SK-N-MC (cell line): Measurements from ENCODE around the gene C22orf15.

Experiments used
- DNase-seq: peaks from one replicate; pipeline ENCODE4 v3.0.0-alpha.2; 2011; ENCODE audit warnings: low read depth, low spot score
- H3K27ac ChIP-seq: fragments of 200-600 bp; sonication (generic); 2 replicates; pipeline ENCODE4 v1.5.1; 2016; ENCODE audit warnings: mixed run types
- H3K36me3 ChIP-seq: fragments of 200-600 bp; sonication (generic); 2 replicates; pipeline ENCODE4 v1.6.1; 2017; ENCODE audit warnings: antibody characterized with exemption, low read length, mixed read lengths; ENCODE audit not compliant: insufficient read depth
- H3K4me3 ChIP-seq: fragments of 200-600 bp; sonication (generic); 2 replicates; pipeline ENCODE4 v1.5.1; 2016
- H3K9ac ChIP-seq: fragments of 200-600 bp; sonication (generic); 2 replicates; pipeline ENCODE4 v1.8.0; 2017; ENCODE audit warnings: mixed run types, mixed read lengths; ENCODE audit not compliant: insufficient read length
- H3K9me3 ChIP-seq: fragments of 200-600 bp; sonication (generic); 2 replicates; pipeline ENCODE4 v1.6.1; 2017; ENCODE audit warnings: low read depth, mild to moderate bottlenecking, antibody characterized with exemption, low read length, moderate library complexity, mixed read lengths
- EZH2 ChIP-seq: fragments of 200-600 bp; sonication (generic); IDR thresholded peaks from one replicate; pipeline ENCODE4 v1.6.1; 2017; ENCODE audit warnings: antibody characterized with exemption
- FOXP2 ChIP-seq: optimal IDR thresholded peaks from 2 replicates; pipeline ENCODE3; 2011; ENCODE audit warnings: mild to moderate bottlenecking, moderate library complexity; ENCODE audit not compliant: insufficient read depth; ENCODE audit errors: extremely low read length, control extremely low read depth
- POLR2AphosphoS5 ChIP-seq: IDR thresholded peaks from 2 replicates; pipeline ENCODE4 v1.6.1; 2012; ENCODE audit warnings: mild to moderate bottlenecking, low read depth, low read length, borderline replicate concordance

C22orf15 gene

GRCh38 chr22:23745791-23746190 lies 17.0 kb upstream of the C22orf15 start:
- H3K4me3 ChIP-seq = no peak overlapping the region
- DNase-seq = no peak
- H3K9me3 ChIP-seq = no peaks in the 10 kb centered on the region
- H3K36me3 ChIP-seq = peaks cover 27% of the 10 kb centered on the region; the same call in 1 of the 2 replicates
- no peak overlapping the region for H3K27ac ChIP-seq
- H3K9ac ChIP-seq = no peak overlapping the region
- TF ChIP-seq EZH2 (no peak), POLR2AphosphoS5 (no peak), FOXP2 (no peak)

- no peak overlapping the region for H3K27ac ChIP-seq
- peak overlapping the region; percentile 97 for H3K4me3 ChIP-seq
- peaks cover 7% of the 10 kb centered on the region; the same call in 1 of the 2 replicates for H3K36me3 ChIP-seq
- TF ChIP-seq FOXP2 (no peak), EZH2 (no peak), POLR2AphosphoS5 (no peak)
- peak overlapping the region; percentile 89 for H3K9ac ChIP-seq
- no peaks in the 10 kb centered on the region for H3K9me3 ChIP-seq
- no peak for DNase-seq
Measured at GRCh38 chr22:23749841-23750301, 12.9 kb upstream of the C22orf15 start.

- Histone ChIP-seq H3K4me3 (peak overlapping the region; percentile 97), H3K9me3 (no peaks in the 10 kb centered on the region), H3K9ac (peak overlapping the region; percentile 89), H3K27ac (0 out of 2 replicates have a peak overlapping the region, but pooled peaks have one; percentile 6), H3K36me3 (peaks cover 2% of the 10 kb centered on the region; the same call in 1 of the 2 replicates)
- TF ChIP-seq POLR2AphosphoS5 (no peak), FOXP2 (no peak), EZH2 (no peak)
- no peak for DNase-seq
Measured at GRCh38 chr22:23750367-23750713, 12.4 kb upstream of the C22orf15 start.

- DNase-seq = no peak
- Histone ChIP-seq H3K36me3 (no peaks in the 10 kb centered on the region; the same call in 1 of the 2 replicates), H3K4me3 (peak within 1 kb of the TSS; percentile 97), H3K27ac (peak within 1 kb of the TSS; percentile 77; the same call in 1 of the 2 replicates), H3K9ac (peak within 1 kb of the TSS; percentile 90), H3K9me3 (no peaks in the 10 kb centered on the region)
- no peak for TF ChIP-seq FOXP2
- peak; percentile 68 for TF ChIP-seq POLR2AphosphoS5
Measured at GRCh38 chr22:23750714-23751440, 11.9 kb upstream of the C22orf15 start, which contains the start of gene ZNF70. Gene ZNF70, minus strand, starts transcription at chr22:23751112. Its CDS starts 5,972 bp downstream, at chr22:23745140.

- TF ChIP-seq EZH2 (no peak), POLR2AphosphoS5 (no peak), FOXP2 (no peak)
- no peak for DNase-seq
- H3K4me3 ChIP-seq = peak overlapping the region; percentile 97
- peak overlapping the region; percentile 90 for H3K9ac ChIP-seq
- peak overlapping the region; percentile 77; the same call in 1 of the 2 replicates for H3K27ac ChIP-seq
- no peaks in the 10 kb centered on the region for H3K36me3 ChIP-seq
- H3K9me3 ChIP-seq = no peaks in the 10 kb centered on the region
Measured at GRCh38 chr22:23751441-23751996, 11.3 kb upstream of the C22orf15 start.

GRCh38 chr22:23752090-23752691 lies 10.6 kb upstream of the C22orf15 start:
- no peak overlapping the region for H3K4me3 ChIP-seq
- no peaks in the 10 kb centered on the region for H3K36me3 ChIP-seq
- no peak for DNase-seq
- H3K9ac ChIP-seq = no peak overlapping the region
- no peak overlapping the region for H3K27ac ChIP-seq
- TF ChIP-seq FOXP2 (no peak), EZH2 (no peak), POLR2AphosphoS5 (no peak)
- no peaks in the 10 kb centered on the region for H3K9me3 ChIP-seq

GRCh38 chr22:23752750-23753149 lies 10.0 kb upstream of the C22orf15 start:
- no peak overlapping the region for H3K9ac ChIP-seq
- no peak overlapping the region for H3K27ac ChIP-seq
- no peaks in the 10 kb centered on the region for H3K9me3 ChIP-seq
- H3K4me3 ChIP-seq = no peak overlapping the region
- TF ChIP-seq FOXP2 (no peak), EZH2 (no peak), POLR2AphosphoS5 (no peak)
- no peak for DNase-seq
- H3K36me3 ChIP-seq = no peaks in the 10 kb centered on the region

GRCh38 chr22:23753385-23753784 lies 9.4 kb upstream of the C22orf15 start:
- DNase-seq = no peak
- Histone ChIP-seq H3K27ac (no peak overlapping the region), H3K9me3 (no peaks in the 10 kb centered on the region), H3K4me3 (no peak overlapping the region), H3K36me3 (no peaks in the 10 kb centered on the region), H3K9ac (no peak overlapping the region)
- TF ChIP-seq POLR2AphosphoS5 (no peak), EZH2 (no peak), FOXP2 (no peak)
